GM10248 (cell line): ENCODE data around the gene MARCHF4.
"Not testable (repeated sequence)": the region's sequence is repeated elsewhere in the genome, so short reads cannot be mapped to it uniquely, and the experiment has no call there.

Experiments used
- CTCF ChIA-PET: fragments of 300-600 bp; sonication (Branson Sonifier 250); formaldehyde crosslinking; extraction: SDS; loops from one replicate; lab custom pipeline; 2021; ENCODE audit warnings: antibody characterized with exemption; lab: Yijun Ruan, JAX
- POLR2A ChIA-PET: fragments of 350-650 bp; sonication (Branson Sonifier 250); formaldehyde crosslinking; extraction: SDS; loops from one replicate; lab custom pipeline; 2020; ENCODE audit warnings: antibody characterized with exemption; lab: Yijun Ruan, JAX
- DNase-seq: peaks from one replicate; pipeline ENCODE4 v3.0.0; 2012; ENCODE audit errors: extremely low spot score
- CTCF ChIP-seq: IDR thresholded peaks from 2 replicates; pipeline ENCODE4 v1.5.1; 2012; ENCODE audit warnings: mild to moderate bottlenecking, low read depth; ENCODE audit errors: extremely low read depth, missing control alignments, control extremely low read depth

The MARCHF4 gene

GRCh38 chr2:216392018-216392562, 19.8 kb upstream of the MARCHF4 start:
- ChIA-PET CTCF (interaction anchor here (1.3 to 2.6 kb wide), 2 partner anchors 12 to 28 kb away, joined by 3 to 10 read pairs; no protein-coding TSS in a partner anchor), POLR2A (no interaction called here)
- TF ChIP-seq CTCF: no peak
- no peak for DNase-seq

GRCh38 chr2:216391401-216391800, 19.1 kb upstream of the MARCHF4 start:
- no peak for DNase-seq
- TF ChIP-seq CTCF: no peak
- ChIA-PET CTCF (interaction anchor here (2.6 kb wide), 1 partner anchor 13 kb away, joined by 10 read pairs; no protein-coding TSS in a partner anchor), POLR2A (no interaction called here)

GRCh38 chr2:216389570-216389969, 17.3 kb upstream of the MARCHF4 start:
- POLR2A ChIA-PET: no interaction called here
- CTCF ChIA-PET: interaction anchor here (1.4 kb wide), 1 partner anchor 14 kb away, joined by 3 read pairs; no protein-coding TSS in a partner anchor
- DNase-seq: no peak
- TF ChIP-seq CTCF: no peak

GRCh38 chr2:216388046-216388884, 16.0 kb upstream of the MARCHF4 start:
- peak; percentile 37 for DNase-seq
- CTCF ChIA-PET: interaction anchor here (2.2 kb wide), 1 partner anchor 17 kb away, joined by 10 read pairs; no protein-coding TSS in a partner anchor
- POLR2A ChIA-PET: no interaction called here
- no peak for TF ChIP-seq CTCF

GRCh38 chr2:216387262-216387661, 15.0 kb upstream of the MARCHF4 start:
- ChIA-PET CTCF (interaction anchor here (2.2 kb wide), 1 partner anchor 18 kb away, joined by 10 read pairs; no protein-coding TSS in a partner anchor), POLR2A (no interaction called here)
- no peak for DNase-seq
- TF ChIP-seq CTCF: no peak

GRCh38 chr2:216385478-216385877, 13.2 kb upstream of the MARCHF4 start:
- no peak for TF ChIP-seq CTCF
- no peak for DNase-seq
- CTCF ChIA-PET: interaction anchor here (1.0 to 1.5 kb wide), 3 partner anchors 9 to 163 kb away, joined by 3 to 4 read pairs (median 3); partner anchors contain the start of gene MARCHF4
- POLR2A ChIA-PET: no interaction called here

- POLR2A ChIA-PET, DNase-seq: not testable (repeated sequence)
- CTCF ChIA-PET: interaction anchor here (1.1 kb wide), 1 partner anchor 12 kb away, joined by 3 read pairs; the partner anchor contains the start of gene MARCHF4
These were observed 12.1 kb upstream of the MARCHF4 start for GRCh38 chr2:216384409-216384808.
